Measurements from ENCODE around the gene EPS8. TPM values are rescaled to one million over a fixed set of nuclear protein-coding genes. Genes with fewer than 3 reads are reported as not detected.
A peak's percentile ranks its signal among the peaks of the same experiment; 100 is the strongest.

Gene EPS8
- total RNA-seq, 2 experiments from 2014 or later: 1.5 to 2.0 TPM

- Mint-ChIP-seq H3K27ac (no peak overlapping the region), H3K4me1 (no peaks in the 10 kb centered on the region), H3K4me3 (no peak overlapping the region), H3K27me3 (peaks cover 6% of the 10 kb centered on the region), H3K9me3 (ENCODE audit: low read depth) (no peaks in the 10 kb centered on the region), H3K36me3 (ENCODE audit: low read depth) (no peaks in the 10 kb centered on the region)
- ATAC-seq: no peak
- no peak for DNase-seq
- intact Hi-C loops (cut with DNase I, micrococcal nuclease): no loop called here
- CTCF ChIA-PET: interaction anchor here (1.3 kb wide), 1 partner anchor 11 kb away, joined by 3 read pairs; no protein-coding TSS in a partner anchor
- POLR2A ChIA-PET: no interaction called here
Observed at GRCh38 chr12:15710860-15711510, 78.2 kb downstream of the EPS8 start.

DNA sequence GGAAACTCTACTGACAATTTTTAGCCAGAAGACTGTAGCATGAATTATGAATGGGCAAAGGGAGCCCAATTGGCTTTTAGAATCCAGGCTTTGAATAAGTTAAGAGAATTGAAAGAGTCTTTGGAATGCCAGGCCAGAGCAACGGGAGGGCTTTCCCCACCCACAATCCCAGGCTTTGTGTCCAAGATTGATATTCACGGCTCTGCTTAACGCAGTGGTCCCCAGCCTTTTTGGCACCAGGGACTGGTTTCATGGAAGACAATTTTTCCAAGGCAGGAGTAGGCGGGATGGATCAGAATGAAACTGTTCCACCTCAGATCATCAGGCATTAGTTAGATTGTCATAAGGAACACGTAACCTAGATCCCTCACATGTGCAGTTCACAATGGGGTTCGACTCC lies 79.6 kb downstream of the EPS8 start:
- Mint-ChIP-seq H3K36me3 (ENCODE audit: low read depth) (no peaks in the 10 kb centered on the region), H3K9me3 (ENCODE audit: low read depth) (no peaks in the 10 kb centered on the region), H3K27me3 (peaks cover 3% of the 10 kb centered on the region), H3K4me3 (no peak overlapping the region), H3K4me1 (no peaks in the 10 kb centered on the region), H3K27ac (no peak overlapping the region)
- CTCF ChIA-PET: interaction anchor here (1.0 kb wide), 1 partner anchor 9 kb away, joined by 3 read pairs; no protein-coding TSS in a partner anchor
- ATAC-seq: no peak
- POLR2A ChIA-PET: no interaction called here
- intact Hi-C loops (cut with DNase I, micrococcal nuclease): loop anchor here in 1 of 2 experiments (10.0 kb wide), 1 partner anchor 115 kb away; no protein-coding TSS in a partner anchor
- DNase-seq: no peak

GRCh38 chr12:15708396-15709076 lies 80.7 kb downstream of the EPS8 start:
- H3K9me3 Mint-ChIP-seq (ENCODE audit: low read depth): no peaks in the 10 kb centered on the region
- no peak for ATAC-seq
- intact Hi-C loops (cut with DNase I, micrococcal nuclease): loop anchor here in 1 of 2 experiments (10.0 kb wide), 1 partner anchor 114 kb away; no protein-coding TSS in a partner anchor

GRCh38 chr12:15707516-15708199 lies 81.5 kb downstream of the EPS8 start:
- intact Hi-C loops (cut with DNase I, micrococcal nuclease): loop anchor here in 1 of 2 experiments (10.0 kb wide), 1 partner anchor 113 kb away; no protein-coding TSS in a partner anchor
- Mint-ChIP-seq H3K27me3 (peaks cover 3% of the 10 kb centered on the region), H3K9me3 (ENCODE audit: low read depth) (no peaks in the 10 kb centered on the region)

More at GRCh38 chr12:15708396-15709076, 80.7 kb downstream of the EPS8 start:
- Mint-ChIP-seq H3K27me3 (peaks cover 3% of the 10 kb centered on the region), H3K36me3 (ENCODE audit: low read depth) (no peaks in the 10 kb centered on the region), H3K27ac (no peak overlapping the region), H3K4me3 (no peak overlapping the region), H3K4me1 (no peaks in the 10 kb centered on the region)
- CTCF ChIA-PET: no interaction called here
- POLR2A ChIA-PET: interaction anchor here (0.6 kb wide), 1 partner anchor 26 kb away, joined by 4 read pairs; no protein-coding TSS in a partner anchor
- no peak for DNase-seq

GRCh38 chr12:15706010-15706676 lies 83.0 kb downstream of the EPS8 start:
- ATAC-seq: no peak
- POLR2A ChIA-PET: no interaction called here

More at GRCh38 chr12:15707516-15708199, 81.5 kb downstream of the EPS8 start:
- POLR2A ChIA-PET: interaction anchor here (0.6 kb wide), 1 partner anchor 27 kb away, joined by 4 read pairs; no protein-coding TSS in a partner anchor
- no peak for DNase-seq
- Mint-ChIP-seq H3K4me3 (no peak overlapping the region), H3K27ac (no peak overlapping the region), H3K36me3 (ENCODE audit: low read depth) (no peaks in the 10 kb centered on the region), H3K4me1 (no peaks in the 10 kb centered on the region)
- CTCF ChIA-PET: no interaction called here
- no peak for ATAC-seq

DNA sequence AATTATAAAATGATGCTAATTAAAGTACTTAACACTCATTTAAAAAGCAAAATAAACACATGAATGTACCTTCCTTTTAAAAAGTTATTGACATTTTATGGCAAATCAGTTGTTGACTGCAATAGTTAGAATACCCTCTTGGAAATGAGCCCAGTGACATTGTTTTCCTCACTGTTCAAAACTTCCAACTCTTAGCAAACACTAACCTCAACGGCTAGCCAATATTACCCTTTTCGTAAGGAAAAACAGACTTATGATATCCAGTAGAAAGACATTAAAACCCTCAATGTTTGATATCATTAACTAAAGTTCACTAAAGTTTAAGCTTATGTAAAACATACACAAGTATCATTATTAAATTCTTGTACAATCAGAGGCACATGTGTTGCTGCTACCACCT lies 83.6 kb downstream of the EPS8 start:
- Mint-ChIP-seq H3K9me3 (ENCODE audit: low read depth) (no peaks in the 10 kb centered on the region), H3K36me3 (ENCODE audit: low read depth) (no peaks in the 10 kb centered on the region), H3K4me3 (no peak overlapping the region), H3K27me3 (peaks cover 3% of the 10 kb centered on the region), H3K27ac (no peak overlapping the region), H3K4me1 (peaks cover 15% of the 10 kb centered on the region)
- intact Hi-C loops (cut with DNase I, micrococcal nuclease): loop anchor here in 1 of 2 experiments (10.0 kb wide), 1 partner anchor 111 kb away; no protein-coding TSS in a partner anchor
- ChIA-PET POLR2A (no interaction called here), CTCF (interaction anchor here (1.0 kb wide), 1 partner anchor 10 kb away, joined by 3 read pairs; no protein-coding TSS in a partner anchor)
- DNase-seq (no peak), ATAC-seq (no peak)

More at GRCh38 chr12:15706010-15706676, 83.0 kb downstream of the EPS8 start:
- peaks cover 10% of the 10 kb centered on the region for H3K4me1 Mint-ChIP-seq
- H3K27me3 Mint-ChIP-seq: peaks cover 3% of the 10 kb centered on the region
- H3K9me3 Mint-ChIP-seq (ENCODE audit: low read depth): no peaks in the 10 kb centered on the region
- no peaks in the 10 kb centered on the region for H3K36me3 Mint-ChIP-seq (ENCODE audit: low read depth)
- no peak overlapping the region for H3K27ac Mint-ChIP-seq
- no peak for DNase-seq
- H3K4me3 Mint-ChIP-seq: no peak overlapping the region
- CTCF ChIA-PET: interaction anchor here (0.6 kb wide), 1 partner anchor 711 kb away, joined by 3 read pairs; no protein-coding TSS in a partner anchor
- intact Hi-C loops (cut with DNase I, micrococcal nuclease): loop anchor here in 1 of 2 experiments (10.0 kb wide), 1 partner anchor 111 kb away; no protein-coding TSS in a partner anchor

DNA sequence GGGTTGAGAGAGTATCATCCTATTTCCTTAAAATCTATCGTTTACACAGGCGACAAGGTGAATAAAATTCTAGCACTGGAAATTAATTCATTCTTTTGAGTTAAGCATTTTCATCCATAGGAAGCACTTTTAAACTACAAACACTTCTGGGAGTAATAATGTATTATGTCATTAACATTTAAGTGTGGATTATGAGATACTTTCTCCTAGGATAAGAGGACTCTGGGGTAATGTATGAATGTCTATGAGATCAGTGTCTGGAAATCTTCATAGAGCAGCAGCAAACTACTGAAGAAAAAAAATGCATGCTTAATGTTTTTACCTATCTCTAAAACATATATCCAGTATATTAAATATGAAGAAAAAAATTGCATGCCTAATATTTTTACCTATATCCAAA lies 86.9 kb downstream of the EPS8 start:
- peaks cover 26% of the 10 kb centered on the region for H3K4me1 Mint-ChIP-seq
- H3K4me3 Mint-ChIP-seq: no peak overlapping the region
- no peak for ATAC-seq
- H3K27me3 Mint-ChIP-seq: peaks cover 5% of the 10 kb centered on the region
- ChIA-PET POLR2A (no interaction called here), CTCF (no interaction called here)
- intact Hi-C loops (cut with DNase I, micrococcal nuclease): loop anchor here in 1 of 2 experiments (10.0 kb wide), 1 partner anchor 107 kb away; no protein-coding TSS in a partner anchor
- H3K36me3 Mint-ChIP-seq (ENCODE audit: low read depth): no peaks in the 10 kb centered on the region
- no peak for DNase-seq
- H3K27ac Mint-ChIP-seq: no peak overlapping the region
- H3K9me3 Mint-ChIP-seq (ENCODE audit: low read depth): no peaks in the 10 kb centered on the region

- intact Hi-C loops (cut with DNase I, micrococcal nuclease): loop anchor here (2.0 to 10.0 kb wide), 3 partner anchors 87 to 181 kb away; partner anchors contain the start of genes EPS8 (in 1 of the 2) and STRAP (in 1 of the 2)
- ATAC-seq: peak; percentile 8
- no peak for DNase-seq
- no peaks in the 10 kb centered on the region for H3K36me3 Mint-ChIP-seq (ENCODE audit: low read depth)
- ChIA-PET POLR2A (no interaction called here), CTCF (no interaction called here)
- peaks cover 26% of the 10 kb centered on the region for H3K4me1 Mint-ChIP-seq
- H3K27me3 Mint-ChIP-seq: peaks cover 7% of the 10 kb centered on the region
- H3K9me3 Mint-ChIP-seq (ENCODE audit: low read depth): no peaks in the 10 kb centered on the region
- peak overlapping the region; percentile 63 for H3K27ac Mint-ChIP-seq
- no peak overlapping the region for H3K4me3 Mint-ChIP-seq
Observed at GRCh38 chr12:15701631-15702156, 87.5 kb downstream of the EPS8 start.

DNA sequence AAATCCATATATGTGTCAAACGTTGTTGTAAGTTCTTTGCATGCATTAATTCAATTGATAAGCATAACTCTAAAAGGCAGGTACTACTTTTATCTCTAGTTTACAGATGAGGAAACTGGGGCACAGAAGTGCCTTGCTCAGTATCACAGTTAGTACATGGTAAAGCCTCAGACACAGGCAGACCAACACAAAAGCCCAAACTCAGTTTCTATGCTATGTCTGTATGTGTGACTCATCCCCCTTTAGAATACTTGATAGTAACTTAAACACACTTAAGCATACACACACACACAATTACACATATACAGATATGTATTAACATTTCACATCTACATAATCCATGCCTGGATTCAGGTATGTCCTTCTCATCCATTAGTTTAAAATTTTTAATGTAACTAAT lies 88.0 kb downstream of the EPS8 start:
- Mint-ChIP-seq H3K36me3 (ENCODE audit: low read depth) (no peaks in the 10 kb centered on the region), H3K9me3 (ENCODE audit: low read depth) (no peaks in the 10 kb centered on the region), H3K4me3 (no peak overlapping the region), H3K27me3 (peaks cover 7% of the 10 kb centered on the region), H3K4me1 (peaks cover 26% of the 10 kb centered on the region), H3K27ac (no peak overlapping the region)
- POLR2A ChIA-PET: no interaction called here
- DNase-seq (peak; percentile 16), ATAC-seq (peak; percentile 86)
- intact Hi-C loops (cut with DNase I, micrococcal nuclease): loop anchor here (2.0 to 10.0 kb wide), 3 partner anchors 88 to 182 kb away; partner anchors contain the start of genes EPS8 (in 1 of the 2) and STRAP (in 1 of the 2)
- CTCF ChIA-PET: no interaction called here

- Mint-ChIP-seq H3K4me3 (no peak overlapping the region), H3K27ac (peak overlapping the region; percentile 52), H3K27me3 (peaks cover 7% of the 10 kb centered on the region), H3K4me1 (peaks cover 26% of the 10 kb centered on the region), H3K9me3 (ENCODE audit: low read depth) (no peaks in the 10 kb centered on the region), H3K36me3 (ENCODE audit: low read depth) (no peaks in the 10 kb centered on the region)
- ChIA-PET POLR2A (no interaction called here), CTCF (no interaction called here)
- ATAC-seq (peak; percentile 83), DNase-seq (no peak)
- intact Hi-C loops (cut with DNase I, micrococcal nuclease): loop anchor here (2.0 to 10.0 kb wide), 3 partner anchors 88 to 182 kb away; partner anchors contain the start of genes EPS8 (in 1 of the 2) and STRAP (in 1 of the 2)
Observed at GRCh38 chr12:15700595-15700994, 88.6 kb downstream of the EPS8 start.
